Skeletal muscle tissue (tissue), 4 donors: ENCODE data around the gene TGM1. TPM values are rescaled to one million over a fixed set of nuclear protein-coding genes. Genes with fewer than 3 reads are reported as not detected.

Experiments
- H3K27ac ChIP-seq: one replicate; pipeline ENCODE4 v1.7.0; 2013; ENCODE audit warnings: mild to moderate bottlenecking, low read depth, low read length, inconsistent platforms
- H3K27me3 ChIP-seq, 3 donors: one replicate each; pipeline ENCODE4 v1.7.0; 2013; ENCODE audit warnings: low read length in 3 of 3; ENCODE audit not compliant: control insufficient read depth in 3 of 3, insufficient read depth in 3 of 3
- H3K36me3 ChIP-seq, 3 donors: one replicate each; pipeline ENCODE4 v1.7.0; 2013; ENCODE audit warnings: low read length in 3 of 3; ENCODE audit not compliant: control insufficient read depth in 3 of 3, insufficient read depth in 3 of 3
- H3K4me1 ChIP-seq, 3 donors: one replicate each; pipeline ENCODE4 v1.7.0; 2013; ENCODE audit warnings: low read length in 3 of 3, mild to moderate bottlenecking in 3 of 3; ENCODE audit not compliant: control insufficient read depth in 3 of 3, insufficient read depth in 3 of 3
- H3K4me3 ChIP-seq, 3 donors: one replicate each; pipeline ENCODE4 v1.7.0; 2013; ENCODE audit warnings: low read length in 3 of 3
- H3K9ac ChIP-seq, 3 donors: one replicate each; pipeline ENCODE4 v1.7.0; 2013; ENCODE audit warnings: low read length in 3 of 3, mild to moderate bottlenecking in 3 of 3, moderate library complexity in 2 of 3, low read depth in 1 of 3
- H3K9me3 ChIP-seq, 3 donors: one replicate each; pipeline ENCODE4 v1.7.0; 2013; ENCODE audit warnings: low read length in 3 of 3; ENCODE audit not compliant: control insufficient read depth in 3 of 3
- total RNA-seq: library from RNA; depleted of rRNA; stranded (reverse); fragments of >200 nt; gene quantifications from one replicate; pipeline ENCODE4 v1.2.3, GENCODE V29; 2014
- donor health status: Osteomylitis.

The TGM1 gene
- total RNA-seq, 1 donor from 2014 or later = 0.52 TPM

DNA sequence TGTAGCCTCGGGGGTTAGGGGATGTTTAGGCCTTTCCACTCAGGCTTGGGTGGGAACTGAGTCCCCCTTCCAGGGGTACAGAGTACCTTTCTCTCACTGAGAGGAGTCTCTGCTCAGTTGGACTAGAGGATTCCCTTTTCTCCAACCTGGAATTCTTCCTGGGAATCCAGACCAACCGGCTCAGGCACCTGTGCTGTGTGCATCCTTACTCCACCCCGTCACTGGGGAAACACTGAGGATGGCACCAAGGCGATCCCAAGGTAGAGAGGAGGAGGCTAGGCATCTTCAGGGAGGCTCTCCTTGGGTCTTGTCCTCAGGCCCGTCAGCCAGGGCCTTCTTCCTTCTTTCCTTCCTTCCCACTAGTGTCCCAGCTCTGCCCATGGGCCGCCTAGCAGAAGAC, 871 bp upstream of the TGM1 start:
- no peaks in the 10 kb centered on the region for H3K9me3 ChIP-seq
- no peaks in the 10 kb centered on the region for H3K4me1 ChIP-seq
- no peaks in the 10 kb centered on the region for H3K27me3 ChIP-seq
- no peak overlapping the region for H3K9ac ChIP-seq
- peaks cover 21 to 39% (median 26%) of the 10 kb centered on the region in 3 donors for H3K36me3 ChIP-seq
- no peak overlapping the region for H3K4me3 ChIP-seq
- no peak overlapping the region for H3K27ac ChIP-seq

GRCh38 chr14:24261969-24262327, 1.0 kb downstream of the TGM1 start:
- Histone ChIP-seq H3K36me3 (peaks cover 13 to 23% (median 15%) of the 10 kb centered on the region in 3 donors), H3K4me3 (no peak overlapping the region), H3K27me3 (no peaks in the 10 kb centered on the region), H3K9me3 (no peaks in the 10 kb centered on the region), H3K4me1 (no peaks in the 10 kb centered on the region), H3K27ac (no peak overlapping the region), H3K9ac (no peak overlapping the region)

DNA sequence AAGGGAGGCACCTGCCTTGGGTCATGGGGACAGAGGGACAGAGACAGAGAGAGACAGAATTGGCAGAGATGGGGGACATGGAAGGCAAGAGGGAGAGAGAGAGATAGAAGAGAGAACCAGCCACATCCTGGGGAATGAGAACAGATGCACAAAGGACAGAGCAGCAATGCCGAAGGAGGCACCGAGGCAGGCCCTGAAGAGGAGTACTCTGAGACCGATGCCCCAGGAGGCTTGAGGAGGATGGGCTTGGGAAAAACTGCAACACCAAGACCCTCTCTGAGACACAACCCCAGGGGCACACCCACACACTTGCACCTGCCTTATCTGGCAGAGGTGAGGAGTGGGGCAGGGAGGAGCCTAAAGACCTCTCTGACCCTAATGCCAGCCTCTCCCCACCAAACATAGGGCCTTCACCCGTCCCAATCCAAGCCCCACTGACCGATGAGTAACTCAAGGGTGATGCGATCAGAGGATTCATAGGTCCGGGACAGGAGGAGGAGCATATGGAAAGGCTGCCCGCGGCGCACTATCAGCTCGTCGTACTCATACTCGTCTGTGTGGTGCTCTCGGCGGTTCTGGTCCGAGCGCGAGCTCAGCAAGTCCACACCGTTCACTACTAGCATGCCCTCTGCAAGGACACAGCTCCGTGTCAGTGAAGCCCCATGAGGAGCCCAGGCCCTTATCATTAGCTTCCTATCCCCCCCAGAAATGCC, 1.6 kb downstream of the TGM1 start:
- Histone ChIP-seq H3K9me3 (no peaks in the 10 kb centered on the region), H3K9ac (no peak overlapping the region), H3K4me1 (no peaks in the 10 kb centered on the region), H3K4me3 (no peak overlapping the region), H3K36me3 (peaks cover 7 to 17% (median 9%) of the 10 kb centered on the region in 3 donors), H3K27ac (no peak overlapping the region), H3K27me3 (no peaks in the 10 kb centered on the region)

GRCh38 chr14:24260780-24261157, 2.2 kb downstream of the TGM1 start:
- no peak overlapping the region for H3K27ac ChIP-seq
- H3K9me3 ChIP-seq = no peaks in the 10 kb centered on the region
- H3K4me1 ChIP-seq = no peaks in the 10 kb centered on the region
- peaks cover 4 to 12% (median 5%) of the 10 kb centered on the region in 3 donors for H3K36me3 ChIP-seq
- no peak overlapping the region for H3K4me3 ChIP-seq
- H3K9ac ChIP-seq = no peak overlapping the region
- no peaks in the 10 kb centered on the region for H3K27me3 ChIP-seq

- H3K9ac ChIP-seq = no peak overlapping the region
- peaks cover 2 to 6% (median 4%) of the 10 kb centered on the region in 3 donors for H3K36me3 ChIP-seq
- no peak overlapping the region for H3K27ac ChIP-seq
Observed at GRCh38 chr14:24260026-24260779, 2.8 kb downstream of the TGM1 start.

GRCh38 chr14:24259282-24260025, 3.5 kb downstream of the TGM1 start:
- no peaks in the 10 kb centered on the region for H3K4me1 ChIP-seq
- no peaks in the 10 kb centered on the region for H3K9me3 ChIP-seq
- no peak overlapping the region for H3K9ac ChIP-seq
- no peaks in the 10 kb centered on the region for H3K27me3 ChIP-seq
- H3K36me3 ChIP-seq = peaks cover 3 to 7% (median 5%) of the 10 kb centered on the region in 3 donors
- H3K4me3 ChIP-seq = no peak overlapping the region
- H3K27ac ChIP-seq = no peak overlapping the region

More at GRCh38 chr14:24260026-24260779, 2.8 kb downstream of the TGM1 start:
- no peak overlapping the region for H3K4me3 ChIP-seq
- H3K9me3 ChIP-seq = no peaks in the 10 kb centered on the region
- H3K4me1 ChIP-seq = no peaks in the 10 kb centered on the region
- no peaks in the 10 kb centered on the region for H3K27me3 ChIP-seq

GRCh38 chr14:24258548-24259265, 4.3 kb downstream of the TGM1 start:
- no peaks in the 10 kb centered on the region for H3K27me3 ChIP-seq
- no peak overlapping the region for H3K4me3 ChIP-seq
- H3K36me3 ChIP-seq = peaks cover 2 to 7% (median 5%) of the 10 kb centered on the region in 3 donors
- H3K9me3 ChIP-seq = no peaks in the 10 kb centered on the region
- H3K4me1 ChIP-seq = no peaks in the 10 kb centered on the region
- no peak overlapping the region for H3K9ac ChIP-seq
- no peak overlapping the region for H3K27ac ChIP-seq

- H3K4me3 ChIP-seq = no peak overlapping the region
- H3K27me3 ChIP-seq = no peaks in the 10 kb centered on the region
- H3K4me1 ChIP-seq = no peaks in the 10 kb centered on the region
- H3K36me3 ChIP-seq = peaks cover 2 to 7% (median 5%) of the 10 kb centered on the region in 3 donors
- H3K9ac ChIP-seq = no peak overlapping the region
- H3K27ac ChIP-seq = no peak overlapping the region
- H3K9me3 ChIP-seq = no peaks in the 10 kb centered on the region
Observed at GRCh38 chr14:24258119-24258518, 4.9 kb downstream of the TGM1 start.

DNA sequence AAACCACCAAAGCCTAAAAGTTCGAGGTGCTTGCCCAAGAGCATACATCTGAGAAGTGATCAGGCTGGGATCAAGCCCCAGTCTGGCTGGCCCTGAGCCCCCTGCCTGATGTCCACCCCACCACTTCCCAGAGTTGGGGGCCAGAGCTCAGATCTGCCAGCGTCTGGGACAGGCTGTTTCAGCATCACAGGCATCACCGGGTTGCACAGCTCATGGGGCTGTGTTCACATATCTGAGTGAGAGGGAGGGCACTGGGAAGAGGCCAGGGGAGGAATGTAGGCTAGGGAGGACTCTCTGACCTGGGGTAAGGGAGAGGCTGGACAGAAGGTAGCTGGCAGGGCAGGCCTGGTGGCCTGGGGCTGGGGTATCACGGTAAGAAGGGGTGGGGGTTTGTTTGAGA, 6.0 kb downstream of the TGM1 start:
- H3K27me3 ChIP-seq = no peaks in the 10 kb centered on the region
- no peak overlapping the region for H3K27ac ChIP-seq
- no peaks in the 10 kb centered on the region for H3K4me1 ChIP-seq
- H3K9ac ChIP-seq = no peak overlapping the region
- H3K36me3 ChIP-seq = peaks cover 2 to 9% (median 5%) of the 10 kb centered on the region in 3 donors
- no peak overlapping the region for H3K4me3 ChIP-seq
- H3K9me3 ChIP-seq = no peaks in the 10 kb centered on the region
